Pancreas (tissue), 10 donors: Measurements from ENCODE around the gene IL6ST. TPM values are rescaled to one million over a fixed set of nuclear protein-coding genes. Genes with fewer than 3 reads are reported as not detected.

Experiments
- ATAC-seq, 4 donors: fragments of 200-7000 bp; cut with Tn5 transposase; one replicate each; pipeline versions ENCODE4 v1.8.0 to v1.9.1; 2020; ENCODE audit warnings: mild to moderate bottlenecking in 4 of 4, moderate library complexity in 4 of 4
- DNase-seq, 6 donors: peaks; one replicate each; pipeline ENCODE4 v3.0.0-alpha.2; 2020
- FAIRE-seq: peaks from 2 replicates; lab custom pipeline; 2012; peaks lifted over from hg19 to GRCh38; lab: Jason Lieb, UNC
- H3K27ac ChIP-seq, 4 donors: fragments of 200-600 bp; sonication (generic); 1 replicate in 3 of 4; 2 replicates in 1 of 4; pipeline versions ENCODE4 v1.5.0 to v1.8.0; 2020
- H3K27me3 ChIP-seq, 4 donors: fragments of 200-600 bp; one replicate each; pipeline ENCODE4 v1.8.0; 2021
- H3K36me3 ChIP-seq, 3 donors: fragments of 200-600 bp; sonication (generic) in 1 of 3; one replicate each; pipeline versions ENCODE4 v1.5.0 to v1.8.0; 2020 to 2021
- H3K4me1 ChIP-seq, 3 donors: fragments of 200-600 bp; one replicate each; pipeline ENCODE4 v1.8.0; 2021
- H3K4me3 ChIP-seq, 4 donors: fragments of 200-600 bp; sonication (generic) in 2 of 4; one replicate each; pipeline versions ENCODE4 v1.5.0 to v1.8.0; 2020 to 2021
- H3K9me3 ChIP-seq, 4 donors: fragments of 200-600 bp; one replicate each; pipeline ENCODE4 v1.8.0; 2021
- WGBS, 2 donors: extraction: QIAGEN DNeasy Blood & Tissue Kit; methylation state at CpG; one replicate each; pipeline ENCODE4 v1.1.7; 2013; 5-methylcytosine and 5-hydroxymethylcytosine counted together
- intact Hi-C, 3 donors: fragments of 100-400 bp; cut with DNase I; formaldehyde crosslinking; loops; one replicate each; pipeline versions ENCODE4 v1.11.1 to v1.14.2; 2022
- polyA plus RNA-seq, 2 donors: library from polyadenylated mRNA; stranded (reverse); fragments of 200-250 nt; gene quantifications; one replicate each; pipeline ENCODE4 v1.2.3, GENCODE V29; 2013
- total RNA-seq, 6 donors: library from RNA; stranded (reverse); fragmentation: NEBNext Ultra II Directional in 4 of 6; extraction: Animal tissue kit (Norgen Biotek cat#: 25700) in 4 of 6; gene quantifications; one replicate each; pipeline versions ENCODE4 v1.2.1 to v1.2.4, GENCODE V29; 2021 to 2023
- TF ChIP-seq, protein P1 (sequence below), 4 donors: fragments of 200-600 bp; sonication (generic) in 3 of 4; IDR thresholded peaks; one replicate each; pipeline versions ENCODE4 v1.5.0 to v1.8.0; 2021; ENCODE audit warnings: antibody characterized with exemption in 4 of 4
- donor health status: healthy with polysubstance abuse.
- donor health status: DM: no; HTN: no; CAD: no; lungs with moderate emphysema.
- donor health status: DM: no; HTN: no; CAD: no.
- donor health status: control.
- donor health status: control.
- donor health status: Bipolar disorder and iron deficiency.
- donor health status: DM: yes; HTN: yes; CAD: no.
- donor health status: DM: no; HTN: no; CAD: no.
- donor health status: DM: no; HTN: no; CAD: no.
- donor health status: DM: yes; HTN: yes; CAD: no.

IL6ST gene
- total and polyA plus RNA-seq, 8 donors, result 14.5 to 165 (median 63.6) TPM

DNA sequence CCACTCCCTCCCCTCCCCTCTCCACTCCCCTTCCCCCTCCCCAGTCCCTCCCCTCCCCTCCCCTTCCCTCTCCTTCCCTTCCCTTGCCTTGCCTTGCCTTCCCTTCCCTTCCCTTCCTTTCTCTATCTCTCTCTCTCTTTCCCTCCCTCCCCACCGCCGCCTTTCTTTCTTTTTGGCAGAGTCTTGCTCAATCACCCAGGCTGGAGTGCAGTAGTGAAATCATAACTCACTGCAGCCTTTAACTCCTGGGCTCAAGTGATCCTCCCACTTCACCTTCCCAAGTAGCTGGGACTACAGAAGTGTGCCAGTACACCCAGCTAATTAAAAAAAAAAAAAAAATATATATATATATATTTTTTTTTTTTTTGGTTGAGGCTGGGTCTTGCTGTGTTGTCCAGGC lies 98.1 kb downstream of the IL6ST start:
- TF ChIP-seq, protein P1, sequence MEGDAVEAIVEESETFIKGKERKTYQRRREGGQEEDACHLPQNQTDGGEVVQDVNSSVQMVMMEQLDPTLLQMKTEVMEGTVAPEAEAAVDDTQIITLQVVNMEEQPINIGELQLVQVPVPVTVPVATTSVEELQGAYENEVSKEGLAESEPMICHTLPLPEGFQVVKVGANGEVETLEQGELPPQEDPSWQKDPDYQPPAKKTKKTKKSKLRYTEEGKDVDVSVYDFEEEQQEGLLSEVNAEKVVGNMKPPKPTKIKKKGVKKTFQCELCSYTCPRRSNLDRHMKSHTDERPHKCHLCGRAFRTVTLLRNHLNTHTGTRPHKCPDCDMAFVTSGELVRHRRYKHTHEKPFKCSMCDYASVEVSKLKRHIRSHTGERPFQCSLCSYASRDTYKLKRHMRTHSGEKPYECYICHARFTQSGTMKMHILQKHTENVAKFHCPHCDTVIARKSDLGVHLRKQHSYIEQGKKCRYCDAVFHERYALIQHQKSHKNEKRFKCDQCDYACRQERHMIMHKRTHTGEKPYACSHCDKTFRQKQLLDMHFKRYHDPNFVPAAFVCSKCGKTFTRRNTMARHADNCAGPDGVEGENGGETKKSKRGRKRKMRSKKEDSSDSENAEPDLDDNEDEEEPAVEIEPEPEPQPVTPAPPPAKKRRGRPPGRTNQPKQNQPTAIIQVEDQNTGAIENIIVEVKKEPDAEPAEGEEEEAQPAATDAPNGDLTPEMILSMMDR (IDR thresholded peaks at IDR 0.05), result no peak
- ATAC-seq, result no peak
- Histone ChIP-seq H3K9me3 (no peaks in the 10 kb centered on the region), H3K4me3 (no peak overlapping the region), H3K27me3 (no peaks in the 10 kb centered on the region), H3K4me1 (no peaks in the 10 kb centered on the region), H3K36me3 (no peaks in the 10 kb centered on the region), H3K27ac (no peak overlapping the region)
- 55 to 71% methylated on average over 2 of the region's 2 CpGs for WGBS, 2 donors
- DNase-seq, result no peak
- no peak for FAIRE-seq
- intact Hi-C loops, result no loop called here

DNA sequence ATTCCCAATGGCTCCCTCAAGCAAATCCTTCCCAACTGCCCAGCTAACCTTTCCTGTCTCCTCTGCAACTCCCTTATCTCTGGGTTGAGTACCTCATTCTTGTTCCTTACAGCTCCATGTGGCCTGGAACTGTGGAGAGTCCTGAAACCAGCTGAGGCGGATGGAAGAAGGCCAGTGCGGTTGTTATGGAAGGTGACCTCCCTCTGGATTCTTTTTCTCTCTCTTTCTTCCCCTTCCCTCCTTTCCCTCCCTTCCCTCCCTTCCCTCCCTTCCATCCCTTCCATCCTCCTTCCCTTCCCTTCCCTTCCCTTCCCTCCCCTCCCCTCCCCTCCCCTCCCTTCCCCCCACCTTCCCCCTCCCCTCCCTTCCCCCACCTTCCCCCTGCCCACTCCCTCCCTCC lies 98.5 kb downstream of the IL6ST start:
- DNase-seq (no peak), ATAC-seq (no peak), FAIRE-seq (no peak)
- Histone ChIP-seq H3K27ac (no peak overlapping the region), H3K27me3 (no peaks in the 10 kb centered on the region), H3K9me3 (no peaks in the 10 kb centered on the region), H3K36me3 (no peaks in the 10 kb centered on the region), H3K4me1 (no peaks in the 10 kb centered on the region), H3K4me3 (no peak overlapping the region)
- TF ChIP-seq, protein P1 (IDR thresholded peaks at IDR 0.05), result no peak
- intact Hi-C loops, result no loop called here
- WGBS, 2 donors, result 99 to 100% methylated on average over 2 of the region's 2 CpGs

DNA sequence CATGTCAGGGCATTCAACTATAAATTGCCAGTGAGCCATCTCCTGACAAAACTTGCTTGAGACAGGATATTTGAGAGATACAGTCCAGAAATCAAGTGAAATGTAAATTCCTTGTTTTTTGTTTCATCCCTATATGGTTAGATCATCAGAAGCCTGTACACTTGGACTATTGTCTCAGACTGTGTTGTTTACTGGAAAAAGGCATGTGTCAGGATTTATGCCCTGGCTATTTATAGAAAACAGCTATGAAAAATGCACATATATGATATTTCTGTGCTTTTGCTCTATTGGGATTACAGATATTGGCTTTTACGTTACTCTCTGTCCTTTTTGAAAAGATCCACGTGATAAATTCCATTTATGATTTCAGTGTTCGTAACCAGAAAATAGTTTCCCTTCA lies 99.4 kb downstream of the IL6ST start:
- intact Hi-C loops, result no loop called here
- H3K4me1 ChIP-seq, result no peaks in the 10 kb centered on the region
- no peak overlapping the region for H3K4me3 ChIP-seq
- H3K27me3 ChIP-seq, result no peaks in the 10 kb centered on the region
- TF ChIP-seq, protein P1 (IDR thresholded peaks at IDR 0.05), result no peak
- no peak for DNase-seq
- no peaks in the 10 kb centered on the region for H3K36me3 ChIP-seq
- no peak for FAIRE-seq
- no peak for ATAC-seq
- H3K27ac ChIP-seq, result no peak overlapping the region
- H3K9me3 ChIP-seq, result no peaks in the 10 kb centered on the region
- 91 to 95% methylated on average over 3 of the region's 3 CpGs for WGBS, 2 donors

DNA sequence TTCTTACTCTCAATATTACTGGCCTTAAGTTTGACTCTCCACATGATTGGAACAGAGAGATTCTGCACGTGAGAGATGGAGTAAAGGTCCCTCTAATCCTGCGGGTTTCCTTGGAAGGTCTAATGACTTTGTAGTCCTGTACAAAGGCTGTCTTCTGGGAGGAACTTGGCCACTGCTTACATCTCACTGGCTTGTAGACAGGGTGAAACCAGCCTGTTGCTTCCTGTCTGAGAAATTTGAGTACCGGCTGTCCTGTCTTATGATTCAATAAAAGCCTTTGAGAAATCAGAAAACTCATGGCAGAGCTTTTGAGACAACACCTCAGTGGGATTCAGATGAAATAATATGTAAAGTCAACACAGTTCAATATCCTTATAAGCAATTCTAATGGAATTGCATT lies 100.6 kb downstream of the IL6ST start:
- FAIRE-seq (no peak), DNase-seq (no peak), ATAC-seq (no peak)
- H3K4me3 ChIP-seq, result no peak overlapping the region
- no peaks in the 10 kb centered on the region for H3K36me3 ChIP-seq
- H3K4me1 ChIP-seq, result no peaks in the 10 kb centered on the region
- no peaks in the 10 kb centered on the region for H3K9me3 ChIP-seq
- 74 to 77% methylated on average over 3 of the region's 3 CpGs for WGBS, 2 donors
- intact Hi-C loops, result no loop called here
- H3K27me3 ChIP-seq, result no peaks in the 10 kb centered on the region
- TF ChIP-seq, protein P1 (IDR thresholded peaks at IDR 0.05), result no peak
- H3K27ac ChIP-seq, result no peak overlapping the region

DNA sequence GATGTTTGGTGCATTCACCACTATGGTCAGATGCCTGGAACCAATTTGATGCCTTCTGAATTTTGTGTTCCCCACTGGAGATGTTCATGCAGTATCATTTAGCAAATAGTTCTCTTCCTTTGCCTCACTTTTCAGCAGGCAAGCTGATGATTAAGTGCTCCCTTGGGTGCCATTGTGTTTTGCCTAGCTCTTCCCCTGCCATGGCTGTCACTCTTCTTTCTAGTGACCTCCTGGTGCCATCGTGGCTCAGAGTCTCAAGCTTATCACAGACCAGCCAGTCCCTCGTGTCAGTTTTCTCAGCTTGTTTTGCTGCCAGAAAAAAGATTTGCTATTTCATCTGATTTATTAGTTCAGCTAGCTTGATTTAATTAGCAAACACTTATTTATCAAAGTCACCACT lies 102.3 kb downstream of the IL6ST start:
- Histone ChIP-seq H3K4me1 (no peaks in the 10 kb centered on the region), H3K27ac (no peak overlapping the region), H3K36me3 (no peaks in the 10 kb centered on the region), H3K27me3 (no peaks in the 10 kb centered on the region), H3K4me3 (no peak overlapping the region), H3K9me3 (no peaks in the 10 kb centered on the region)
- no peak for ATAC-seq
- TF ChIP-seq, protein P1 (IDR thresholded peaks at IDR 0.05), result no peak
- intact Hi-C loops, result no loop called here
- DNase-seq, result no peak
- WGBS, 2 donors, result 19 to 37% methylated on average over 2 of the region's 2 CpGs
- no peak for FAIRE-seq
